ENCODE results near the gene ULBP3.

GRCh38 chr6:150098155-150098554 lies 29.2 kb upstream of the ULBP3 start:
- no peak for TF ChIP-seq EZH2 (IDR thresholded peaks at IDR 0.05; ENCODE audit: low read length, missing control alignments)
- TF ChIP-seq, protein P1, sequence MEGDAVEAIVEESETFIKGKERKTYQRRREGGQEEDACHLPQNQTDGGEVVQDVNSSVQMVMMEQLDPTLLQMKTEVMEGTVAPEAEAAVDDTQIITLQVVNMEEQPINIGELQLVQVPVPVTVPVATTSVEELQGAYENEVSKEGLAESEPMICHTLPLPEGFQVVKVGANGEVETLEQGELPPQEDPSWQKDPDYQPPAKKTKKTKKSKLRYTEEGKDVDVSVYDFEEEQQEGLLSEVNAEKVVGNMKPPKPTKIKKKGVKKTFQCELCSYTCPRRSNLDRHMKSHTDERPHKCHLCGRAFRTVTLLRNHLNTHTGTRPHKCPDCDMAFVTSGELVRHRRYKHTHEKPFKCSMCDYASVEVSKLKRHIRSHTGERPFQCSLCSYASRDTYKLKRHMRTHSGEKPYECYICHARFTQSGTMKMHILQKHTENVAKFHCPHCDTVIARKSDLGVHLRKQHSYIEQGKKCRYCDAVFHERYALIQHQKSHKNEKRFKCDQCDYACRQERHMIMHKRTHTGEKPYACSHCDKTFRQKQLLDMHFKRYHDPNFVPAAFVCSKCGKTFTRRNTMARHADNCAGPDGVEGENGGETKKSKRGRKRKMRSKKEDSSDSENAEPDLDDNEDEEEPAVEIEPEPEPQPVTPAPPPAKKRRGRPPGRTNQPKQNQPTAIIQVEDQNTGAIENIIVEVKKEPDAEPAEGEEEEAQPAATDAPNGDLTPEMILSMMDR (conservative IDR thresholded peaks at IDR 0.05 in 1 of 2, IDR thresholded peaks at IDR 0.05 in 1 of 2; ENCODE audit: low read depth in 1 of 2, low read length in 2 of 2) = no peak
